NCI-H2081 treated with DMSO at 0.1 percent for 48 hours (cell line): Measurements from ENCODE around the gene TNIK.

Experiments used
- DNase-seq: peaks from one replicate; lab custom pipeline; 2025; lab: John Stamatoyannopoulos, UW

Gene TNIK

GRCh38 chr3:171362575-171362974 lies 97.6 kb downstream of the TNIK start:
- no peak for DNase-seq

- DNase-seq, result no peak
Measured at GRCh38 chr3:171358881-171359198, 101.4 kb downstream of the TNIK start.

- DNase-seq, result no peak
Measured at GRCh38 chr3:171358181-171358880, 101.9 kb downstream of the TNIK start.

GRCh38 chr3:171357721-171358120 lies 102.5 kb downstream of the TNIK start:
- DNase-seq, result no peak

GRCh38 chr3:171356251-171356650 lies 104.0 kb downstream of the TNIK start:
- no peak for DNase-seq

DNA sequence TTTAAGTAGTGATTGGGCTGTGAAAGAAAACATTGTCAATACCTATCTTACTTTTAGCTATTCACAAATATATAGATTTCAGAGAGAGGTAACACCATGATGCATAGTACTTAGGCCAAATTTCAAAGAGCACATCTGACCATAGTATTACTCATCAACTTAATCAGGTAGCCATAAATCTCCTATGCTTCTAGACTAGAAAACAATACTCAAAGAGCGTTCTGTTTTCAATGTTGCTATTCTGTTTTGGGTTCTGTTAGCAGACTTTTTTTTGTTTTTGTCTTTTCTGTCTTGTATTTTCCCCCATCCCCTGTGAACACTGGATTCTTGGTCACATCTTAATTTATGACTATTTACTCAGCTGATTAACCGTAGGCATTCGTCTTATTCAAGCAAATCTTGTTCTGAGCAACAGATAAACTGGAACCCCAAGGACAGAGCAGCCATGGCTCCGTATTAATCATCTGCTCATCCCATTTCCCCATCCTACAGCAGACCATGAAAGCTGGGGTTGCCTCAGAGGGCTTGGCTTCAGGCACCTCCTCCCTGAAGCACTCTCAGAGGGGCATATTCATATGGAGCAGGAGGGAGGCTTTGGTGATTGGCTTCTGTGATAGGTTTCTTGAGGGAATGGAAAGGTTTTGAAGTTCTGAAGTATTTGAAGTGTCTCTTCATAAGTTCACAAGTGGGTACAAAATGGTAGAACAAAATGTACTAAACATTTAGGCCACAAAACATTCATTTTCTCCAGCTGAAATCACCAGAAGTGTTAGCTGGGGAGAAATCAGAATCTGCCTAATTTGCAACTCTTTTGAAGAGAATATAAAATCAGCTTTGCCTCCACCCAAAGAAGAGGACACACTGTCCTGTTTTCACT lies 105.3 kb downstream of the TNIK start:
- no peak for DNase-seq

- no peak for DNase-seq
Measured at GRCh38 chr3:171354049-171354705, 106.0 kb downstream of the TNIK start.

- no peak for DNase-seq
Measured at GRCh38 chr3:171353423-171353822, 106.8 kb downstream of the TNIK start.

GRCh38 chr3:171352387-171352935 lies 107.7 kb downstream of the TNIK start:
- DNase-seq, result no peak

- no peak for DNase-seq
Measured at GRCh38 chr3:171351676-171352075, 108.5 kb downstream of the TNIK start.

- DNase-seq, result no peak
Measured at GRCh38 chr3:171350364-171350763, 109.8 kb downstream of the TNIK start.

DNA sequence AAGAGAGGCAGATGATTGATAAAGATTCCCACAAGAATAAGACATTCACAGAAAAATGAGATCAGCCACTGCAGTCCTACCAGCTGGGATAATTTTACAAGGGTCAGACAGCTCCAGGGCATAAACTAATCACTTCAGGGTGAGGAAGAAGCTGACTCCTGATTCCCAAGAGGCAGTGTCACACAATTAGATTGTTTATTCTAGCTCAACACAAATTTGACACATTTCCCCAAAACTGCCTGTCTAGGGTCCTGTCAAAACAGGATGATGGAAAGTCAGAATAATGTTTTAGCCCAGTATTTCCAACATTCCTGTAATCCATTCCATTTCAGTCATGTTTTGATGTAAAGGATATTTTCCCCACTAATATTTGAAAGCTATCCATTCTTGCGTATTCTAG lies 110.8 kb downstream of the TNIK start:
- no peak for DNase-seq

- no peak for DNase-seq
Measured at GRCh38 chr3:171348121-171348520, 112.1 kb downstream of the TNIK start.

- no peak for DNase-seq
Measured at GRCh38 chr3:171347301-171348039, 112.7 kb downstream of the TNIK start.

DNA sequence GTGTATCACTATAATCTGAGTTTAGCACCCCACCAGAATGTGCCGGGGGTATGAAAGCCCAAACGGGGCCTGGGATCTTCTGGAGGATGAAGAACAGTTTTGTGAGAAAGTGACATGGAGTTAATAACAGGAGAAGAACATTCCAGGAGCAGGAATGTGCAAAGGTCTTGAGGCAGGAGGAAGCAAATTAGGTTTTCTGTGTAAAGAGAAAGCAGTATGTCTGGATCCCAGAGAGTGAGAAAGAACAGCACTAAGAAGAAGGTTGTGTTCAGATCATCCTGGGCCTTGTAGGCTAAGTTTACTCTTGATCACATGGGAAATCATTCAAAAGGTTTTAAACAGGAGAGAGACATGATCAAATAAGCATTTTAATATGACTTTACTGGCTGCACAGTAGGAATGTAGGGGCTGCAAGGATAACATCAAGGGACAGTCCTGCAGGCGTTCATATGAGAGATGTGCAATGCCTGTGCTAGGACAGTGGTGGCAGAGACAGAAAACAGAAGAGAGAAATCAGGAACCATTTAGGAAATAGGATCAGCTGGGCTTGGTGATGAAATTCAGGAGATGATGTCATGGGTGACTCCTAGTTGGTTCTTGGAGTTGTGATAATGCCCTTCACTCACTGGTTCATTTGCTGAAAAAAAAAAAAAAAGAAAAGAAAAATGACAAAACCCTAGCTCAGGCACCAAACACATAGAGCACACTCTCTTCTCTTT lies 113.5 kb downstream of the TNIK start:
- no peak for DNase-seq

DNA sequence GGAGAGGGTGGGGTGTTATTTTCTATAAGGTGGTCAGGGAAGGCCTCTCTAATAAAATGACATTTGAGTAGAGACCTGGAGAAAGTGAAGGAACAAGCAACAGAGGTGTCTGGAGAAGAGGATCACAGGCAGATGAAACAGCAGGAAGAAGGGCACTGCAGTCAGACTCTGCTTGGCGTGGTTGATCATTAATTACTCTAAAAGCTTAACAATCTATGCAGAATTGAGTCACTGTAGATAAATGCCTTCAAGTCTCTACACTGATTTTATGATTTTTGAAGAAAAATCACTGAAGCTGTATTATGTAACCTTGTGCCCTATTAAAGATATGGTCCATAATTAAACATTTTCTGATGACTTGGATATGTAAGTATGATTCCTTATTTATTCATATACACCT lies 114.2 kb downstream of the TNIK start:
- no peak for DNase-seq

- DNase-seq, result no peak
Measured at GRCh38 chr3:171345107-171345843, 114.9 kb downstream of the TNIK start.

DNA sequence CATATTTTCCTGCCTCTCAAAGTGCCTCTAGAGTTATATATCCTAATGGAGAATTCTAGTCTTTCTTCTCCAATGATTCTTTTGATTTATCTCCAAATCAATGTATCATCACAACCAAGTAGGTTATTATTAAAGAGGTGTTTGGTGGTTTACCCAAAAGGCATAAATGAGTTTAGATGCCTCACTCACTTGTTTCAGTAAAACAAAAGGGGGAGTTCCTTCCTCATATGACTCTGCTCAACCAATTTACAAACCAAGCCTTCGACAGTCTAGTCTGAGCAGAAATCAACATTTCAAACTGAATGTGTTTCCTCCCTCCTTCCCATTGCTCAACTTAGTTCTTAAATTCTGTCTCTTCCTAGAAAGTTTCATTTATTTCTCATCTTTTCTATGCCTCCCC lies 116.5 kb downstream of the TNIK start:
- DNase-seq, result no peak

DNA sequence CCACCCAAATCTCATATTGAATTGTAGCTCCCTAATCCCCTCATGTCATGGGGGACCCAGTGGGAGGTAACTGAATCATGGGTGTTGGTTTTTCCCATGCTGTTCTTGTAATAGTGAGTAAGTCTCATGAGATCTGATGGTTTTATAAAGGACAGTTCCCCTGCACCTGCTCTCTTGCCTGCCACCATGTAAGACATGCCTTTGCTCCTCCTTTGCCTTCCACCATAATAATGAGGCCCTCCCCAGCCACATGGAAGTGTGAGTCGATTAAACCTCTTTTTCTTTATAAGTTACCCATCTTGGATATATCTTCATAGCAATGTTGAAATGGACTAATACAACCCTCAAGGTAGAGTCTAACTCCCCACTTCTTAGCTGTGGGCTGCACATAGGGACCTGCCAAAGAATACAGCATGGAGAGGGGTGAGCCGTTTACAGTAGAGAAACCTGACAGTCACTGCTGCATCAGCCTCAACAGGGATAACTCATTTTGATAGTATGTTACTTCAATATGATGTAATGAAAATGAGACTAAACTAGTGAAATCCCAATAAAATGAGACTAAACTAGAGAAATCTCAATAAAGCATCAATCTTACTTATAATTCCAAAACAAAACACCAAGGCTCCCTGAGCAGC lies 117.3 kb downstream of the TNIK start:
- DNase-seq, result no peak

GRCh38 chr3:171342200-171342599 lies 118.0 kb downstream of the TNIK start:
- DNase-seq, result no peak
